ENCODE data around the gene DIS3L2.

- no peak for TF ChIP-seq CTCF (IDR thresholded peaks at IDR 0.05)
- TF ChIP-seq POLR2A (IDR thresholded peaks at IDR 0.05), result no peak
Observed at GRCh38 chr2:231936491-231936890, 25.0 kb upstream of the DIS3L2 start.
